GM13977 (cell line): ENCODE results near the gene WFDC11.
A peak's percentile ranks its signal among the peaks of the same experiment; 100 is the strongest.
"Not testable (repeated sequence)": the region's sequence is repeated elsewhere in the genome, so short reads cannot be mapped to it uniquely, and the experiment has no call there.

ENCODE experiments used
- DNase-seq: peaks from one replicate; pipeline ENCODE4 v3.0.0; 2012; ENCODE audit warnings: low spot score
- in situ Hi-C: fragments of 300-500 bp; cut with MboI; formaldehyde crosslinking; loops from one replicate; pipeline ENCODE4 v1.12.0; 2022; ENCODE audit warnings: low sequenced_read_pairs, low pct_unique_long_range_greater_than_20kb, mixed read lengths, inconsistent platforms; ENCODE audit not compliant: unreplicated experiment
- TF ChIP-seq, protein P1 (sequence below): IDR thresholded peaks from 2 replicates; pipeline ENCODE4 v1.5.1; 2012; ENCODE audit warnings: mild to moderate bottlenecking, control low read depth; ENCODE audit not compliant: insufficient read depth; ENCODE audit errors: extremely low read depth, missing control alignments

Gene WFDC11

DNA sequence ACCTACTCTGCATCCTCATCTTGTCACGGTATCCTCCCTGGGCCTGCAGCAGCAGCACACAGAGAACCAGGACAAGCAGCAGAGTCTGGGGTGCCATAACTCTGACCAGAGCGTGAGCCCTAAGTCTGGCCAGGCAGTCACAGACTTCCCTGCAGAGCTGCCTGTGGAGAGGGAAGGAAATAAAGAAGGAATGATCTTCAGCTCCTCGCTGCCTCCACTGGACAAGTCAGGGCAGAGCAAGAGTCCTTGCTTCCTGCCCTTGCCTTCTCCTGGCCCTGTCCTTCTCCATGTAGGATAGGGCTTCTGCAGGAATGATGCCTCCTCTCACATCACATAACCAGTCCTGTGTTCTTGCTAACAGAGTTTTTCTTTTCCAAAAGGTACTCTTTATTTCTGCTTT, 15.9 kb upstream of the WFDC11 start:
- in situ Hi-C loops = no loop called here
- no peak for DNase-seq

GRCh38 chr20:45679650-45680049, 9.6 kb upstream of the WFDC11 start:
- no peak for DNase-seq
- in situ Hi-C loops = no loop called here
- TF ChIP-seq, protein P1, sequence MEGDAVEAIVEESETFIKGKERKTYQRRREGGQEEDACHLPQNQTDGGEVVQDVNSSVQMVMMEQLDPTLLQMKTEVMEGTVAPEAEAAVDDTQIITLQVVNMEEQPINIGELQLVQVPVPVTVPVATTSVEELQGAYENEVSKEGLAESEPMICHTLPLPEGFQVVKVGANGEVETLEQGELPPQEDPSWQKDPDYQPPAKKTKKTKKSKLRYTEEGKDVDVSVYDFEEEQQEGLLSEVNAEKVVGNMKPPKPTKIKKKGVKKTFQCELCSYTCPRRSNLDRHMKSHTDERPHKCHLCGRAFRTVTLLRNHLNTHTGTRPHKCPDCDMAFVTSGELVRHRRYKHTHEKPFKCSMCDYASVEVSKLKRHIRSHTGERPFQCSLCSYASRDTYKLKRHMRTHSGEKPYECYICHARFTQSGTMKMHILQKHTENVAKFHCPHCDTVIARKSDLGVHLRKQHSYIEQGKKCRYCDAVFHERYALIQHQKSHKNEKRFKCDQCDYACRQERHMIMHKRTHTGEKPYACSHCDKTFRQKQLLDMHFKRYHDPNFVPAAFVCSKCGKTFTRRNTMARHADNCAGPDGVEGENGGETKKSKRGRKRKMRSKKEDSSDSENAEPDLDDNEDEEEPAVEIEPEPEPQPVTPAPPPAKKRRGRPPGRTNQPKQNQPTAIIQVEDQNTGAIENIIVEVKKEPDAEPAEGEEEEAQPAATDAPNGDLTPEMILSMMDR = no peak

More for the DNA sequence above, 15.9 kb upstream of the WFDC11 start:
- TF ChIP-seq, protein P1 = peak; percentile 4

- DNase-seq = no peak
- in situ Hi-C loops = no loop called here
- TF ChIP-seq, protein P1 = no peak
These were observed 2.7 kb upstream of the WFDC11 start for GRCh38 chr20:45672765-45673164.

DNA sequence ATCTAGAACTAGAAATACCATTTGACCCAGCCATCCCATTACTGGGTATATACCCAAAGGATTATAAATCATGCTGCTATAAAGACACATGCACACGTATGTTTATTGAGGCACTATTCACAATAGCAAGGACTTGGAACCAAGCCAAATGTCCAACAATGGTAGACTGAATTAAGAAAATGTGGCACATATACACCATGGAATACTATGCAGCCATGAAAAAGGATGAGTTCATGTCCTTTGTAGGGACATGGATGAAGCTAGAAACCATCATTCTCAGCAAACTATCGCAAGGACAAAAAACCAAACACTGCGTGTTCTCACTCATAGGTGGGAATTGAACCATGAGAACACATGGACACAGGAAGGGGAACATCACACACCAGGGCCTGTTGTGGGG, 13.0 kb downstream of the WFDC11 start:
- in situ Hi-C loops, DNase-seq: not testable (repeated sequence)

DNA sequence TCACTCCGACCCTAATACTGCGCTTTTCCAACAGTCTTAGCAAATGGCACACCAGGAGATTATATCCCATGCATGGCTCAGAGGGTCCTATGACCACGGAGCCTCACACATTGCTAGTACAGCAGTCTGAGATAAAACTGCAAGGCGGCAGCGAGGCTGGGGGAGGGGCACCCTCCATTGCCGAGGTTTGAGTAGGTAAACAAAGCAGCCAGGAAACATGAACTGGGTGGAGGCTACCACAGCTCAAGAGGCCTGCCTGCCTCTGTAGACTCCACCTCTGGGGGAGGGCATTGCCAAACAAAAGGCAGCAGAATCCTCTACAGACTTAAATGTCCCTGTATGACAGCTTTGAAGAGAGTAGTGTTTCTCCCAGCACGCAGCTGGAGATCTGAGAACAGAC, 18.3 kb downstream of the WFDC11 start:
- DNase-seq, in situ Hi-C loops: not testable (repeated sequence)

DNA sequence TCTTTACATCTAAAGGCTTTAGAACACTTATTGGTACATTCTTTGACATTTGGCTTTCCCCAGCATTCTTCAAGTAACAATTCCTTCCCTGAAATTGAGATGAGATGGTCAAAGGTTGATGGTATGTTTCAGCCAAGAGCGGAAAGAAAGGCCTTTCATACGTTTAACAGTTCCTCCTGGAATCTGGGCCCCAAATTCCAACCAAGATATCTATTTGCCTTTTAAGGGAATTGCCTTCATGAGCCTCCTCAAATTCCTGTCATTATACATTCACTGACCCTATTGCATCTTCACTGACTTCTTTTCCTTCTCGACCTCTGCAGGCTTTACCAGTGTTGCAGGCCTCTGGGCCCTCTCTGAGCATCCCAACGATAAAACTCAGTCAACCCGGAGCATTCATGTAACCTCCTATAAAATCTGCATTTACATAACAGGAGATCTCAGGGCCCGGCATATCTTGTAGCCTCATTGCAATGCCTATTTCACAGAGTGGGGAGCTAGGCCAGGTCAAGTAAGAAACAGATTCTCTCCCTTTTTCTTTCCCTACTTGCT, 20.7 kb downstream of the WFDC11 start:
- in situ Hi-C loops = no loop called here
- DNase-seq = no peak
- TF ChIP-seq, protein P1 = no peak

DNA sequence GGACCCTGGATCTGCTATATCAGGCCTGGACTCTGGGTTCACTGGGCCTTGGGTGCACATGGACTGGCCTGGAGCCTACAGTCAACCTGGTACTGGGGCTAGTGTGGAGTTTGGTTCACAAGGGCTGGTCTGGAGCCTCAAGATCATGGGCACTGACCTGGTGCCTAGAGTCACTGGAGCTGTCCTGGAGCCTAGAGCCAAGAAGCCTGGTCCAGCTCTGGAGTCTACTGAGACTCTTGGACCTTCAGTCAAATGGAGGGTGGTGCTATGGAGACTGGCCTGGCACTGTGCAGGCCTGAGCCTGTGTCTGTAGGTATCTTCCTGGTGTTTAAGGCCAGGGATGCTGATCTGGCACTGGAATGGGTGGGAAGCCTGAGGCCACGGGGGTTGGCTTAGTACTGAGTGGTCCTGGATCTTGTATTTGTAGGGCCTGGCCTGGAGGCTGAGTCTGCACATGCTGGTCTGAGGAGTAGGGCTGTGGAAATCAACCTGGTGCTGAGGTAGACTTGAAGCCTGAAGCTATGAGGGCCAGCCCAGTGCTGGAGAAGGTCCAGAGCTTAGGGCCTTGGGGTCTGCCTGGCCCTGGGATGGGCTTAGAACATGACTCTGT, 22.5 kb downstream of the WFDC11 start:
- in situ Hi-C loops = no loop called here
- TF ChIP-seq, protein P1 = no peak
- no peak for DNase-seq

DNA sequence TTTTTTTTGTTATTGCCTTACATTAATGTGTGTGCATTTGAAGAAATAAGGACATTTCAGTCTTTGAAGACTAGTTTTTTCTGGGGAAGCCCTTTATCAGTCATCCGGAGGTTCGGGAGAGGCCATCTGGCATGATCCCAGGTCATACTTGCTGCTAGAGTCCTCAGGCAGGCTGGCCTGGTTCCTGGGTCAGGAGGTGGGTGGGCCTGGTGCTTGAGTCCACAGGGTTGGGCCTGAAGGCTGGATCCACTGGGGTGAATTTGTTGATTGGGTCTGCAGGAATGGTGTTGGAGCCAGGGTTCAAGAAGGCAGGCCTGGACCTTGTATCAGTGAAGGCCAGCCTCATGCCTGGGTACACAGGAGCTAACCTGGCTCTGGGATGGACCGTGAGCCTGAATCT, 23.2 kb downstream of the WFDC11 start:
- no peak for DNase-seq
- TF ChIP-seq, protein P1 = no peak
- in situ Hi-C loops = no loop called here

DNA sequence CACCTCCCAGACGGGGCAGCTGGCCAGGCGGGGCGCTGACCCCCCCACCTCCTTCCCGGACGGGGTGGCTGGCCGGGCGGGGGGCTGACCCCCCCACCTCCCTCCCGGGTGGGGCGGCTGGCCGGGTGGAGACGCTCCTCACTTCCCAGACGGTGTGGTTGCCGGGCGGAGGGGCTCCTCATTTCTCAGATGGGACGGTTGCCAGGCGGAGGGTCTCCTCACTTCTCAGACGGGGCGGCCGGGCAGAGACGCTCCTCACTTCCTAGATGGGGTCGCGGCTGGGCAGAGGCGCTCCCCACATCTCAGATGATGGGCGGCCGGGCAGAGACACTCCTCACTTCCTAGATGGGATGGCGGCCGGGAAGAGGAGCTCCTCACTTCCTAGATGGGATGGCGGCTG, 24.2 kb downstream of the WFDC11 start:
- in situ Hi-C loops, DNase-seq: not testable (repeated sequence)

DNA sequence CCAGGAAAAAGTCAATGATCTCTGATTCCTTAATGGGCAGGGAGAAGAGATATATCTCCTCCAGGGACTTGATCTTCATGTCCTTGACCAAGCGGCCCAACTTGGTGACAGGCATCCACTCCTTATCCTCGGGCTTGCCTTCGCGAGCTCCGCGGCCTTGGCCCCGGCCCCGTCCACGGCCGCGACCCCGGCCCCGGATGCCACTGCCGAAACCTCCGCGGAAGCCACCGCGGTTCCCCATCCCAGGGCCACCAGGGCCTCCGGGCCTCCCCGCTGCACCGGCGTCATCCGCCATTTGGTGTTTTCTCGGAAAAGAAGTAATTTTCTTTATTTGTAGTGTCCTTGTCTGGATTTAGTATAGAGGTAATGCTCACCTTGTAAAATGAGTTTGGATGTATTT, 29.0 kb downstream of the WFDC11 start:
- in situ Hi-C loops, DNase-seq: not testable (repeated sequence)
